B cell (primary cell): ENCODE data around the gene SEC16B. TPM values are rescaled to one million over a fixed set of nuclear protein-coding genes. Genes with fewer than 3 reads are reported as not detected.

ENCODE experiments used
- ATAC-seq: fragments of 200-7000 bp; cut with Tn5 transposase; one replicate; pipeline ENCODE4 v1.10.0; 2021; ENCODE audit warnings: low read depth, mild to moderate bottlenecking, moderate number of reproducible peaks, moderate library complexity
- CTCF ChIA-PET: fragments of 350-600 bp; sonication (Branson Sonifier 250); formaldehyde crosslinking; loops from one replicate; lab custom pipeline; 2021; ENCODE audit warnings: antibody characterized with exemption, inconsistent platforms; lab: Charles Lee
- POLR2A ChIA-PET: fragments of 350-600 bp; sonication (Branson Sonifier 250); formaldehyde crosslinking; loops from one replicate; lab custom pipeline; 2021; ENCODE audit warnings: antibody characterized with exemption; lab: Charles Lee
- DNase-seq: peaks from one replicate; pipeline ENCODE4 v3.0.0; 2013
- H2AFZ ChIP-seq: 2 replicates; pipeline ENCODE4 v1.6.1; 2012; ENCODE audit warnings: mild to moderate bottlenecking, low read depth, low read length; ENCODE audit not compliant: insufficient read depth, poor library complexity, severe bottlenecking
- H3K27ac ChIP-seq, 2 donors: 1 replicate in 1 of 2; 2 replicates in 1 of 2; pipeline ENCODE4 v1.5.1; 2012 to 2013; ENCODE audit warnings: low read length in 2 of 2, mild to moderate bottlenecking in 2 of 2, moderate library complexity in 1 of 2
- H3K27me3 ChIP-seq, 4 experiments: fragments of 200-600 bp in 1 of 4; sonication (generic) in 1 of 4; replicated peaks in 1 of 4; 1 replicate in 2 of 4; 2 replicates in 2 of 4; pipeline versions ENCODE4 v1.6.1 to v1.7.0; 2013 to 2016; ENCODE audit warnings: low read length in 3 of 4, mild to moderate bottlenecking in 2 of 4, mixed read lengths in 1 of 4, moderate library complexity in 1 of 4; ENCODE audit not compliant: insufficient read depth in 4 of 4, control insufficient read depth in 3 of 4; ENCODE audit errors: control extremely low read depth in 1 of 4
- H3K36me3 ChIP-seq, 2 experiments: replicated peaks in 1 of 2; 1 replicate in 1 of 2; 2 replicates in 1 of 2; pipeline versions ENCODE4 v1.6.1 to v1.7.1; 2013; ENCODE audit warnings: low read length in 1 of 2; ENCODE audit not compliant: insufficient read depth in 2 of 2, control insufficient read depth in 1 of 2; ENCODE audit errors: control extremely low read depth in 1 of 2, extremely low read depth in 1 of 2
- H3K4me1 ChIP-seq, 2 donors: fragments of 200-600 bp in 1 of 2; sonication (generic) in 1 of 2; 1 replicate in 1 of 2; 2 replicates in 1 of 2; pipeline versions ENCODE4 v1.5.1 to v1.6.1; 2013 to 2017; ENCODE audit warnings: low read length in 2 of 2; ENCODE audit not compliant: control insufficient read depth in 2 of 2, insufficient read depth in 2 of 2
- H3K4me2 ChIP-seq: replicated peaks from 2 replicates; pipeline ENCODE3; 2012; ENCODE audit warnings: mild to moderate bottlenecking, low read depth, low read length; ENCODE audit not compliant: poor library complexity, severe bottlenecking
- H3K4me3 ChIP-seq, 5 experiments: fragments of 200-600 bp in 1 of 5; sonication (generic) in 1 of 5; 1 replicate in 3 of 5; 2 replicates in 2 of 5; pipeline versions ENCODE4 v1.5.1 to v1.7.0; 2011 to 2016; ENCODE audit warnings: low read length in 4 of 5, mild to moderate bottlenecking in 4 of 5, low read depth in 2 of 5, control low read depth in 1 of 5, moderate library complexity in 1 of 5; ENCODE audit not compliant: insufficient read depth in 1 of 5; ENCODE audit errors: control extremely low read depth in 1 of 5, extremely low read depth in 1 of 5
- H3K79me2 ChIP-seq: fragments of 200-600 bp; sonication (generic); one replicate; pipeline ENCODE4 v1.6.0; 2016; ENCODE audit warnings: low read length; ENCODE audit not compliant: control insufficient read depth, insufficient read depth
- H3K9ac ChIP-seq: fragments of 200-600 bp; sonication (generic); 2 replicates; pipeline ENCODE4 v1.6.1; 2017; ENCODE audit warnings: mild to moderate bottlenecking, low read length, moderate library complexity
- H3K9me3 ChIP-seq, 3 donors: one replicate each; pipeline versions ENCODE4 v1.6.1 to v1.7.1; 2013; ENCODE audit warnings: low read length in 2 of 3; ENCODE audit not compliant: control insufficient read depth in 2 of 3, insufficient read depth in 1 of 3; ENCODE audit errors: control extremely low read depth in 1 of 3
- H4K20me1 ChIP-seq: 2 replicates; pipeline ENCODE4 v1.6.0; 2012; ENCODE audit warnings: mild to moderate bottlenecking, low read length; ENCODE audit not compliant: insufficient read depth, control insufficient read depth, poor library complexity, severe bottlenecking
- H3K27ac Mint-ChIP-seq: one replicate; pipeline ENCODE4 v1.8.0; 2021; ENCODE audit warnings: mixed read lengths
- H3K27me3 Mint-ChIP-seq: one replicate; pipeline ENCODE4 v1.8.0; 2021; ENCODE audit warnings: mixed read lengths
- H3K4me1 Mint-ChIP-seq: one replicate; pipeline ENCODE4 v1.8.0; 2021; ENCODE audit warnings: mixed read lengths
- H3K4me3 Mint-ChIP-seq: one replicate; pipeline ENCODE4 v1.8.0; 2021; ENCODE audit warnings: mixed read lengths
- H3K9me3 Mint-ChIP-seq: one replicate; pipeline ENCODE4 v1.8.0; 2022; ENCODE audit warnings: mixed read lengths; ENCODE audit not compliant: insufficient read depth
- EZH2 ChIP-seq: IDR thresholded peaks from 2 replicates; pipeline ENCODE4 v1.6.1; 2012; ENCODE audit warnings: borderline replicate concordance, low read depth, mild to moderate bottlenecking, moderate library complexity, low read length; ENCODE audit not compliant: insufficient read depth, poor library complexity, severe bottlenecking
- WGBS: methylation state at CpG from one replicate; pipeline ENCODE4 v1.1.5; 2013; ENCODE audit warnings: missing lambda C conversion rate; ENCODE audit not compliant: insufficient coverage; 5-methylcytosine and 5-hydroxymethylcytosine counted together
- intact Hi-C: fragments of 100-400 bp; cut with micrococcal nuclease; formaldehyde crosslinking; loops from one replicate; pipeline ENCODE4 v1.10.0; 2022
- polyA plus RNA-seq: library from polyadenylated mRNA; depleted of rRNA; stranded (reverse); fragments of >200 nt; gene quantifications from 2 replicates; pipeline ENCODE4 v1.2.3, GENCODE V29; 2012
- total RNA-seq, 2 donors: library from RNA; stranded (reverse); fragments of 120-200 nt in 1 of 2; gene quantifications; 1 replicate in 1 of 2; 2 replicates in 1 of 2; pipeline versions ENCODE4 v1.2.3 to v1.2.4, GENCODE V29; 2013 to 2022
- TF ChIP-seq, protein P1 (sequence below): fragments of 200-600 bp; IDR thresholded peaks from one replicate; pipeline ENCODE4 v1.8.0; 2022; ENCODE audit warnings: antibody characterized with exemption, mild to moderate bottlenecking

SEC16B gene
- total and polyA plus RNA-seq, 2 donors (not counting 1 experiment from before 2014, with no cell fraction given) = 0.03 to 0.10 TPM

DNA sequence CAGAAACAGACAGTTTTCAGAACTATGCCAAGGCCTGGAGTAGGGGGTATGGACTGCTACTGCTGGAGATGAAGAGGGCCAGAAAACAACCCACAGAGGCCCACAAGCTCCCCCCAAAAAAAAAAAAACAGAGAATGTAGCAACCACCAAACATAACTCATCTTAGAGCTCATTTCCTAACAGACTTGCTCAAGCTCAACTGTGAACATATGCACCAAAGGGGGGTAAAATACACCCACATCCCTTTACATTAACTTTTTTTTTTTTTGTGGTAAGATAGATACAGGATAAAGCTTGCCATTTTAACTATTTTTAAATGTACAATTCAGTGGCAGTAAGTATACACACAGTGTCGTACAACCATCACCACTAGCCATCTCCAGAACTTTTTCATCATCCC is 36.0 kb downstream of the SEC16B start:
- TF ChIP-seq EZH2 = no peak
- TF ChIP-seq, protein P1, sequence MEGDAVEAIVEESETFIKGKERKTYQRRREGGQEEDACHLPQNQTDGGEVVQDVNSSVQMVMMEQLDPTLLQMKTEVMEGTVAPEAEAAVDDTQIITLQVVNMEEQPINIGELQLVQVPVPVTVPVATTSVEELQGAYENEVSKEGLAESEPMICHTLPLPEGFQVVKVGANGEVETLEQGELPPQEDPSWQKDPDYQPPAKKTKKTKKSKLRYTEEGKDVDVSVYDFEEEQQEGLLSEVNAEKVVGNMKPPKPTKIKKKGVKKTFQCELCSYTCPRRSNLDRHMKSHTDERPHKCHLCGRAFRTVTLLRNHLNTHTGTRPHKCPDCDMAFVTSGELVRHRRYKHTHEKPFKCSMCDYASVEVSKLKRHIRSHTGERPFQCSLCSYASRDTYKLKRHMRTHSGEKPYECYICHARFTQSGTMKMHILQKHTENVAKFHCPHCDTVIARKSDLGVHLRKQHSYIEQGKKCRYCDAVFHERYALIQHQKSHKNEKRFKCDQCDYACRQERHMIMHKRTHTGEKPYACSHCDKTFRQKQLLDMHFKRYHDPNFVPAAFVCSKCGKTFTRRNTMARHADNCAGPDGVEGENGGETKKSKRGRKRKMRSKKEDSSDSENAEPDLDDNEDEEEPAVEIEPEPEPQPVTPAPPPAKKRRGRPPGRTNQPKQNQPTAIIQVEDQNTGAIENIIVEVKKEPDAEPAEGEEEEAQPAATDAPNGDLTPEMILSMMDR = no peak
- ChIA-PET CTCF (interaction anchor here (2.2 kb wide), 1 partner anchor 10 kb away, joined by 9 read pairs; no protein-coding TSS in a partner anchor), POLR2A (no interaction called here)
- ATAC-seq = no peak
- H3K79me2 ChIP-seq = no peaks in the 10 kb centered on the region
- no CpG with 5 or more reads among the region's 1 CpG for WGBS
- no peak overlapping the region for H3K9ac ChIP-seq
- H3K27me3 ChIP-seq = no peaks in the 10 kb centered on the region
- no peak overlapping the region for H3K27ac ChIP-seq
- H4K20me1 ChIP-seq = no peaks in the 10 kb centered on the region
- Mint-ChIP-seq H3K27me3 (peaks cover 7% of the 10 kb centered on the region), H3K27ac (no peak overlapping the region), H3K9me3 (no peaks in the 10 kb centered on the region), H3K4me1 (no peaks in the 10 kb centered on the region), H3K4me3 (no peak overlapping the region)
- no peaks in the 10 kb centered on the region for H3K36me3 ChIP-seq
- intact Hi-C loops = no loop called here
- H3K4me1 ChIP-seq = no peaks in the 10 kb centered on the region
- no peak overlapping the region for H2AFZ ChIP-seq
- H3K9me3 ChIP-seq = no peaks in the 10 kb centered on the region
- H3K4me2 ChIP-seq = no peak overlapping the region
- no peak for DNase-seq
- no peak overlapping the region for H3K4me3 ChIP-seq

DNA sequence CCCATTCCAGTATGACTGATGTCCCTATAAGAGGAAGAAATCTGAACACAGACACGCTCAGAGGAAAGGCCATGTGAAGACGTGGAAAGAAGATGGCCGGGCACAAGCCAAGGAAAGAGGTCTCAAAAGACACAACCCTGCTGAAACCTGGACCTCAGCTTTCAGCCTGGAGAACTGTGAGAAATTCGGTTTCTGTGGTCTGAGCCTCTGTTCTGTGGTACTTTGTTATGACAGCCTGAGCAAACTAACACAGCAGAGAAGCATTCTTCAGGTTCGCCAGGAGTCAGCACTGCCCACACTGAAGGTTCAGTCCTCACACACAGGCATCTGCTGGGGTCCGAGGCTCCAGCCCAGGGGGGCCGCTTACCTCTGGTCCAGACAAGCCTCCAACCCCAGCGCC is 37.7 kb downstream of the SEC16B start:
- intact Hi-C loops = no loop called here
- no peaks in the 10 kb centered on the region for H3K79me2 ChIP-seq
- no peak overlapping the region for H2AFZ ChIP-seq
- Mint-ChIP-seq H3K9me3 (no peaks in the 10 kb centered on the region), H3K4me1 (no peaks in the 10 kb centered on the region), H3K4me3 (no peak overlapping the region), H3K27ac (no peak overlapping the region), H3K27me3 (peaks cover 7% of the 10 kb centered on the region)
- H3K9me3 ChIP-seq = no peaks in the 10 kb centered on the region
- no peak overlapping the region for H3K9ac ChIP-seq
- H3K27ac ChIP-seq = no peak overlapping the region
- H4K20me1 ChIP-seq = no peaks in the 10 kb centered on the region
- ATAC-seq (no peak), DNase-seq (no peak)
- H3K4me2 ChIP-seq = no peak overlapping the region
- no peaks in the 10 kb centered on the region for H3K27me3 ChIP-seq
- no peak overlapping the region for H3K4me3 ChIP-seq
- no peaks in the 10 kb centered on the region for H3K4me1 ChIP-seq
- no peak for TF ChIP-seq EZH2
- TF ChIP-seq, protein P1 = no peak
- 84% methylated on average over 7 of the region's 8 CpGs for WGBS
- no peaks in the 10 kb centered on the region for H3K36me3 ChIP-seq
- POLR2A ChIA-PET = no interaction called here
- CTCF ChIA-PET = no interaction called here
